HUES48 (cell line): Measurements from ENCODE around the gene ETNPPL.

ENCODE experiments used
- H3K27ac ChIP-seq: one replicate; pipeline ENCODE4 v1.7.0; 2013; ENCODE audit warnings: low read depth, low read length, inconsistent platforms
- H3K27me3 ChIP-seq: 2 replicates; pipeline ENCODE4 v1.6.1; 2013; ENCODE audit warnings: mild to moderate bottlenecking, low read length; ENCODE audit not compliant: control insufficient read depth, insufficient read depth
- H3K36me3 ChIP-seq: 2 replicates; pipeline ENCODE4 v1.6.1; 2013; ENCODE audit warnings: low read length; ENCODE audit not compliant: control insufficient read depth, insufficient read depth
- H3K4me1 ChIP-seq: 2 replicates; pipeline ENCODE4 v1.6.1; 2013; ENCODE audit warnings: mild to moderate bottlenecking, low read length; ENCODE audit not compliant: control insufficient read depth, insufficient read depth
- H3K4me3 ChIP-seq: 2 replicates; pipeline ENCODE4 v1.5.1; 2013; ENCODE audit warnings: mild to moderate bottlenecking, low read depth, low read length
- H3K9ac ChIP-seq: 2 replicates; pipeline ENCODE4 v1.6.1; 2013; ENCODE audit warnings: mild to moderate bottlenecking, low read depth, low read length, moderate library complexity
- H3K9me3 ChIP-seq: 2 replicates; pipeline ENCODE4 v1.6.1; 2013; ENCODE audit warnings: low read length; ENCODE audit not compliant: control insufficient read depth, insufficient read depth

The ETNPPL gene

DNA sequence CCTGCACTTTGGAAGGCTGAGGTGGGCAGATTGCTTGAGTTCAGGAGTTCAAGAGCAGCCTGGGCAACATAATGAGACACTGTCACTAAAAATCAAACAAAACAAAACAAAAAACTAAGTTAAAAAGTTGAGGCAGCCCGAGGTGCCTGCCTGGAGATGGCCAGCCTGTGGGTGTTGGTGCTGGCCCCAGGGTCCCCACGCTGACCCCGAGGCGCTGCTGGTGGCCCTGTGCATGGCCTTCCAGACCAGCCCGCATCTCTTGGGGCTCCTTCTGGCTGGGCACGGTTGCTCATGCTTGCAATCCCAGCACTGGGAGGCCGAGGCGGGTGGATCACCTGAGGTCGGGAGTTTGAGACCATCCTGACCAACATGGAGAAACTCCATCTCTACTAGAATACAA, 4.4 kb downstream of the ETNPPL start:
- H3K4me1 ChIP-seq = peaks cover 13% of the 10 kb centered on the region
- H3K27ac ChIP-seq = no peak overlapping the region
- H3K27me3 ChIP-seq = peaks cover 21% of the 10 kb centered on the region
- H3K9ac ChIP-seq = no peak overlapping the region
- no peaks in the 10 kb centered on the region for H3K36me3 ChIP-seq
- no peaks in the 10 kb centered on the region for H3K9me3 ChIP-seq
- H3K4me3 ChIP-seq = no peak overlapping the region

DNA sequence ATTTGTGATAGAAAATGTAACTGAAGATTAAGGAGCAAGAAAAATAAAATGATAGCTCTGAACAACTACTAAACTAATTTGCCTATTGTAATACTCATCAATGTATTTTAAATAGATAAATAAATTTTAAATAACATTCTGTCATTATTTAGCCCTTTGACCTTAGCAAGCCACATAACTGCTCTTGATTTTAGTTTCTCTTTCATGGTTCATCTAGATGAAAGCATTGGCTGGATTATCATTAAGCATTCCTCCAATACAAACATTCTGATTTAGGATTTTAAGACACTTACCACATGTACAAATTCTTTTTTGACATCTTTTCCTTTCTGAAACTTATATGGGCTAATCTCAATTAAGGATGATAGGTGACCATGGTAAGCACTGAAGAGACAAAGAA, 8.5 kb downstream of the ETNPPL start:
- no peaks in the 10 kb centered on the region for H3K9me3 ChIP-seq
- H3K27me3 ChIP-seq = no peaks in the 10 kb centered on the region
- no peak overlapping the region for H3K27ac ChIP-seq
- no peaks in the 10 kb centered on the region for H3K36me3 ChIP-seq
- no peak overlapping the region for H3K9ac ChIP-seq
- H3K4me3 ChIP-seq = no peak overlapping the region
- no peaks in the 10 kb centered on the region for H3K4me1 ChIP-seq

DNA sequence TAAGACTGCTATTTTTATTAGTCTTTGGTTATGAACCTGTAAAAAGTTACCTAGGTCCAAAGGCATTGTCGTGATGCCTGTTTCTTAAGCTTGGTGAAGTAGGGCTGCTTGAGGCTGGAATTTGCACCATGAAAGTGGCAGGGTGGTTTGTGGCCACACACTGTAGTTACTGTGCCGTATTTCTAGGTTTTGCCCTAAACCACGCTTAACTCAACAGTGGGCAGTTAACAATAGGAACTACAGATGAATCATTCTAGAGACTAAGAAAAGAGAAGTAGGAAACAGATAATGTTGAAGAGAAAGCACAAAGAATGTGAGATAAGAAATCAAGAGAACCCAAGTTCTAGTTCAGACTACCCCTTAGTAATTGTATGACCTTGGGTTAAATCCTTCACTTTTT, 11.5 kb downstream of the ETNPPL start:
- no peaks in the 10 kb centered on the region for H3K36me3 ChIP-seq
- no peaks in the 10 kb centered on the region for H3K9me3 ChIP-seq
- H3K4me1 ChIP-seq = no peaks in the 10 kb centered on the region
- H3K4me3 ChIP-seq = no peak overlapping the region
- H3K27ac ChIP-seq = no peak overlapping the region
- no peaks in the 10 kb centered on the region for H3K27me3 ChIP-seq
- no peak overlapping the region for H3K9ac ChIP-seq

DNA sequence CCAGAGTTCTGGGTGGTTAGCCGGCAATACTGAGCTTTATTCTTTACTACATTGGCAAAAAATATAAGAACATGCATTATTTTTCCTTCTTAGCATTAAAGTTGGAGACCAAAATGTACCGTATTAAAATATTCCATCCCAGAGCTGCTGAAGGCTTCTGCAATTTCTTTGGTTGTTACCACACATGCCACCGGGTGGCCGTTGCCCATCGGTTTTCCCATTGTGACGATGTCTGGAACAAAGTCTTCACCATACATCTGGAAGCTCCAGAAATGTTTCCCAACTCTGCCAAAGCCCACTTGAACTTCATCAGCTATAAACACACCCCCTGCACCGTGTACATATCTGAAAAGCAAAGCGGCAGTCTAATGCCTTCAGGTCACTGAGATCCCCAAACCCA, 13.7 kb downstream of the ETNPPL start:
- Histone ChIP-seq H3K9ac (no peak overlapping the region), H3K4me1 (no peaks in the 10 kb centered on the region), H3K27me3 (no peaks in the 10 kb centered on the region), H3K9me3 (no peaks in the 10 kb centered on the region), H3K4me3 (no peak overlapping the region), H3K27ac (no peak overlapping the region), H3K36me3 (no peaks in the 10 kb centered on the region)

DNA sequence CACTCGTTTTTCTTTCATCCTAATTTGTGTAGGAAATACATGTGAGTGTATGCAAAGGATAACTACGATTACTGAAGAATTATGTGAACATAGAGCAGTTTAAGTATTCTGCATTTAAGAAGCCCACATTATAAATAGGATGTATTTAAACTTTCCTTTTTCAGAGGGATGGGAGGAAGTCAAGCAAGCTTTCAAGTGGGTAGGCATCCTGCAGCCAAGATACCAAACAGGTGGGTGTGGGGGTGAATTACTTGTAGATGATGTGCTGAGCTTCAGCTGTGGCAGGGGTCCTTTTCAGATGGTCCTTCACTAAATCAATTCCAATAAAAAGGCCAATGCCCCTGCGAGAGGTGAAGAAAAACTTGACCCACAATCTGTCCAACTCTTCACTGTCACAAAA, 16.3 kb downstream of the ETNPPL start:
- Histone ChIP-seq H3K9me3 (no peaks in the 10 kb centered on the region), H3K4me1 (no peaks in the 10 kb centered on the region), H3K27me3 (no peaks in the 10 kb centered on the region), H3K27ac (no peak overlapping the region), H3K36me3 (no peaks in the 10 kb centered on the region), H3K9ac (no peak overlapping the region), H3K4me3 (no peak overlapping the region)

DNA sequence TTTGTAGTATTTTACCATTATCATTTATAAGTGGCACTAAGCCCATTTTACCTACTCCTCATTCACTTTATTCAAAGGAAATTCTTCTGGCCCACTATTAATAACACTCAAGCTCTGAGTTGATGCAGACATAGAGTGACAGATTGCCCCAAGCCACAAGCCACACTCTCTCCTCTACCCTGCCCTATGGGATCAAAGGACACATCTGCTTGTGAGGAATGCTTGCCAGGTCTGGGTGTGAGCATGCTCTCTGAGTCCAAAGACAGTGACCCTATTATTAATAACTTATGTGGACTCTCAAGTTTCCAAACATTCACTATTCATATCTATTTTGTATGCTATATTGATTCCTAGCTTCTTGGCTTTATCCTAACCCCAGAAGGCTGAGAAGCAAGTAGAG, 18.5 kb downstream of the ETNPPL start:
- H3K9me3 ChIP-seq = no peaks in the 10 kb centered on the region
- H3K4me3 ChIP-seq = no peak overlapping the region
- H3K9ac ChIP-seq = no peak overlapping the region
- H3K27ac ChIP-seq = no peak overlapping the region
- no peaks in the 10 kb centered on the region for H3K36me3 ChIP-seq
- H3K4me1 ChIP-seq = no peaks in the 10 kb centered on the region
- no peaks in the 10 kb centered on the region for H3K27me3 ChIP-seq

DNA sequence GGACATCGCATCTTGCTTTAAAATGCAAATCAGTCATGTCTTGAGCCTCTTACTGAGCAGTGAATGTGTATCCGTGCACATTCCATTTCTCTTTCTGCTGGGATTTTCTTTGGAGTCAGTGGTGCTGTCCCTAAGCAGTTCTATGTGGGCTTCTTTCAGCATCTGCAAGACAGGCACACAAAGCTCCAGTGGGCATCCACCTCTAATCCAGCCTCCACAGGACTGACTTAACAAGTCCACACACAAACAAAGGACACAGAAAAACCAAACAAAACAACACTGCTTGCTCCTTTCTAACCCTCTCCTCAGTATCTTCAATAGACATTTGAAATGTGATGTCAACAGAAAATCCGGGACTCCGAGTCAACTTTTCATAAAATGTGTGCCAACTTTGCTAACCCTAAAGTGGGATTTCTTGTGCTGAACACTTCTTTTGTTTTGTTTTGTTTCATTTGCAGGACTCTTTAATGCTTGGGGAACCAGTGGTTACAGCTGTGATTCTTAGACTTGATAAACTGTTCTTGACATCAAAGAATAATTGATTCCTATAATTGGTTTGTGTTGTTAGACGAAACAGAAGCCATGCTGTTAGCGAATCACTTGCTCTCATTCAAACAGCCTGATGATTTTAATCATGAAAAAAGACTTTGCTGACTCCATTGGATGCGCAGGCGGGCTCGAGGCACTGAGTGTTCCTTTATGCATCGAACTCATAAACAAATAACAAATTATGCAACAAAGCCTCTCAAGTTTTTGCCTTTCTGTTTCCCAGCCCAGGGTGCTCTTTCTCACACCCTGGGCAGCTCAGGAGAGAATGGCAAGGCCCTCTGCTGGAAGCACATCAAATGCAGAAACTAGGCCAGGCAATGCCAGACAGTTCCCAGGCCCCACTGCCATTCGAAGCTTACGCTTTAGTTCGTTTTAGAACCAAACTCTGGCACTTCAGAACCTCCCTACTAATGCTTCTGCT, 20.1 kb downstream of the ETNPPL start:
- H3K36me3 ChIP-seq = no peaks in the 10 kb centered on the region
- no peak overlapping the region for H3K4me3 ChIP-seq
- no peaks in the 10 kb centered on the region for H3K9me3 ChIP-seq
- H3K27ac ChIP-seq = no peak overlapping the region
- H3K9ac ChIP-seq = no peak overlapping the region
- no peaks in the 10 kb centered on the region for H3K4me1 ChIP-seq
- no peaks in the 10 kb centered on the region for H3K27me3 ChIP-seq

DNA sequence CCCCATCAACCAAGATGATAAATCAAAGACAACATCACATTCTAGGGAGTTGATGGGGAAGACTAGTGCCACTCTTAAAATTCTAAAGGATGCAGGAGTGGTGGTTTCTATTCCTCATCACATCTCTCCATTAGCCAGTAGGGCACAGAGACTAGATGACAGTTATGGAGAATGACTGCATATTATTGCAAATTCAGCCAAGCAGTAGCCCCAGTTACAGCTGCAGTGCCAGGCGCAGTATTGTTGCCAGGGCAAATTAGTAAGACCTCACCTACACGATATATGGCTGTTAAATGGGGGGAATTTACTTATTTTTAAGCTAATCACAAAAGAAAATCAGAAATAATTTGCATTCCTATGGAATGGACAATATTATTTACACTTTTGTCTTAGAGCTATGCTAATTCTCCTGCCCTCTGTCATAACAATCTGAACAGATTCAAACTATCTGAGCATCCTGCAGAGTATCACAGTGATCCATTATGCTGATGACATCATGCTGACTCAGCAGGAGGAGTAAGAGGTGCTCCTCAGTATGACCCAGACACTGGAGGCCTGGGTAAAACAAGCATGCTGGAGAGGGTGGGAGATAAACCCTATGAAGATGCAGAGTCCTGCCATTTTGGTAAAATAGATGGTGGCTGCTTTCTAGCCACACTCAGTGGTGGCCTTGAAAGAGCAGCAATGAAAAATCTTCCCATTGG, 24.7 kb downstream of the ETNPPL start:
- Histone ChIP-seq H3K27me3 (no peaks in the 10 kb centered on the region), H3K4me3 (no peak overlapping the region)

DNA sequence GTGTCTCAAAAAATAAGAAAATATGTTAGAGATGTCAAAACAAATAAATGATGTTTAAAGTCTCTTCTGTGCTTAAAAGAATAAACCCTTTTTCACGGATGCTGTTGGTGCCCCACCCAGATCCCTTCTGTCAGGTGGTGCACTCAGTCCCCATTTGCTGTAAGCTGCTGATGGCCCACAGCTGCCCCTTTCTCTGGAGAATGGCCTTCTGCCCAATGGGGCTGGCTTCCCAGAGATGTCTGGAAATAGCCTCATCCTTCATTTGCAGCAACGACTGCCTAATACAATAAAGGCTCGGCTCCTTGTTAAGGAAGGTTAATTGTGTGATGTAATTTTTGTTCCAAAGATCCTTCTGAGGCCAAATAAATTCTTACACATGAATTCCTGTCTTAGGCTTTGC, 31.8 kb downstream of the ETNPPL start:
- H3K36me3 ChIP-seq = no peaks in the 10 kb centered on the region
- no peaks in the 10 kb centered on the region for H3K27me3 ChIP-seq
- H3K4me3 ChIP-seq = no peak overlapping the region
- no peak overlapping the region for H3K9ac ChIP-seq
- peaks cover 13% of the 10 kb centered on the region for H3K9me3 ChIP-seq
- H3K27ac ChIP-seq = no peak overlapping the region
- no peaks in the 10 kb centered on the region for H3K4me1 ChIP-seq

More for the DNA sequence above, 24.7 kb downstream of the ETNPPL start:
- H3K9ac ChIP-seq = no peak overlapping the region
- H3K36me3 ChIP-seq = no peaks in the 10 kb centered on the region
- H3K4me1 ChIP-seq = peaks cover 4% of the 10 kb centered on the region; the same call in 1 of the 2 replicates
- no peak overlapping the region for H3K27ac ChIP-seq
- no peaks in the 10 kb centered on the region for H3K9me3 ChIP-seq

DNA sequence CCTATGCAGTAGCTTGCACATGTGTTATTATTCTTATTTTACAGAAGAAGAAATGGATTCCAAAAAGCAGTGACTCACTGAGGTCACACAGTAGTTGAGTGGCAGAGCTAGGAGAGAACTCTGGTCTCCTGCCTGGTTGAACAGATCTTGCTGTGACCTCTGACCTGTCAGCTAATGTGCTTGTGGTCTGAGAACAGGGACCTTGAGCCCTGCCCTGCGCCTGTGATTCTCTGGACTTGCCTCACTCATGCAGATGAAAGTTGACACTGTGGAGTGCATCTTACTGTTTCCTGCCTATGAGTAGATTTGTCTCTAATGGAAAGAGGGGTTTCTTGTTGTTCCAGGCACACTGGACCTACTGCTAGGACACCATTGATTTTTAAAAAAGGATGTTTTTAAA, 32.3 kb downstream of the ETNPPL start:
- Histone ChIP-seq H3K4me1 (no peaks in the 10 kb centered on the region), H3K27me3 (no peaks in the 10 kb centered on the region), H3K4me3 (no peak overlapping the region), H3K9me3 (peaks cover 16% of the 10 kb centered on the region), H3K36me3 (no peaks in the 10 kb centered on the region), H3K27ac (no peak overlapping the region), H3K9ac (no peak overlapping the region)

DNA sequence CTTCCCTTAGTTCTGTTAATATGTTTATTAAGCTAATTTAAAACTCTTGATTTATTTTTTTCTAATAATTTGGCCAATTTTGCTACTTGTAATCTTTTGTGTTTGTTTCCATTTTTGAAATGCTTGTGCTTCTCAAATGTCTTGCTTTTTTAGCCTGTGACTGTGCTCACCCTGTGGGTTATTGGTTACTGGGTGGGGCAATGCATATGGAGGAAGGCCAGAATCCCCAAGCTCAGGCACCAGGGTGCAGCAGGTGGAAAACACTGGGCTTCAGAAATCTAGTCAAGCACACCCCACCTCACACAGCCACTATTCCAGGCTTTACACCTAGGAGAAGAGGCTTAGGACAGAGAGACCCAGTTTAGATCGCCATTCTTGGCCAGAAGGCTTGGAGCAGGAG, 33.1 kb downstream of the ETNPPL start:
- H3K27ac ChIP-seq = no peak overlapping the region
- H3K4me1 ChIP-seq = no peaks in the 10 kb centered on the region
- H3K4me3 ChIP-seq = no peak overlapping the region

More for the DNA sequence above, 33.1 kb downstream of the ETNPPL start:
- no peaks in the 10 kb centered on the region for H3K27me3 ChIP-seq
- no peaks in the 10 kb centered on the region for H3K36me3 ChIP-seq
- H3K9me3 ChIP-seq = peaks cover 24% of the 10 kb centered on the region
- no peak overlapping the region for H3K9ac ChIP-seq
